ENCODE results near the gene BRAF.

Gene BRAF

GRCh38 chr7:140754506-140754905 is 170.2 kb downstream of the BRAF start:
- Histone ChIP-seq H3K27me3 (ENCODE audit: low read length) (no peaks in the 10 kb centered on the region), H2AFZ (ENCODE audit: low read depth, low read length, severe bottlenecking) (no peak overlapping the region), H3K4me3 (ENCODE audit: insufficient read depth, low read length, poor library complexity, severe bottlenecking) (no peak overlapping the region), H3K9me2 (replicated peaks; ENCODE audit: insufficient read depth, low read length) (no peaks in the 10 kb centered on the region), H3K4me2 (ENCODE audit: low read depth, low read length, poor library complexity, severe bottlenecking) (no peak overlapping the region), H3K9me3 (ENCODE audit: insufficient read depth, low read length) (no peaks in the 10 kb centered on the region), H4K20me1 (ENCODE audit: low read depth, low read length) (no peaks in the 10 kb centered on the region), H3K9ac (ENCODE audit: low read length) (no peak overlapping the region), H3K27ac (ENCODE audit: low read depth, low read length) (no peak overlapping the region), H3K79me2 (ENCODE audit: insufficient read depth, low read length) (no peaks in the 10 kb centered on the region), H3F3A (ENCODE audit: insufficient read depth) (no peaks in the 10 kb centered on the region), H3K36me3 (ENCODE audit: low read length) (no peaks in the 10 kb centered on the region; the same call in 1 of the 2 replicates)
- TF ChIP-seq CTCF (IDR thresholded peaks at IDR 0.05; ENCODE audit: insufficient read depth, low read length, poor library complexity, severe bottlenecking) (no peak), EZH2phosphoT487 (conservative IDR thresholded peaks at IDR 0.05; ENCODE audit: low read length) (no peak)

GRCh38 chr7:140752533-140752932 is 172.2 kb downstream of the BRAF start:
- H3K27me3 ChIP-seq (ENCODE audit: low read length): no peaks in the 10 kb centered on the region
- H3K4me3 ChIP-seq (ENCODE audit: insufficient read depth, low read length, poor library complexity, severe bottlenecking): no peak overlapping the region
- H3K9me2 ChIP-seq (replicated peaks; ENCODE audit: insufficient read depth, low read length): no peaks in the 10 kb centered on the region
- no peaks in the 10 kb centered on the region for H4K20me1 ChIP-seq (ENCODE audit: low read depth, low read length)
- H3K27ac ChIP-seq (ENCODE audit: low read depth, low read length): no peak overlapping the region
- no peak overlapping the region for H2AFZ ChIP-seq (ENCODE audit: low read depth, low read length, severe bottlenecking)
- H3F3A ChIP-seq (ENCODE audit: insufficient read depth): no peaks in the 10 kb centered on the region
- no peak overlapping the region for H3K9ac ChIP-seq (ENCODE audit: low read length)
- H3K79me2 ChIP-seq (ENCODE audit: insufficient read depth, low read length): no peaks in the 10 kb centered on the region
- no peak overlapping the region for H3K4me2 ChIP-seq (ENCODE audit: low read depth, low read length, poor library complexity, severe bottlenecking)
- H3K9me3 ChIP-seq (ENCODE audit: insufficient read depth, low read length): no peaks in the 10 kb centered on the region
- no peaks in the 10 kb centered on the region; the same call in 1 of the 2 replicates for H3K36me3 ChIP-seq (ENCODE audit: low read length)
- TF ChIP-seq CTCF (IDR thresholded peaks at IDR 0.05; ENCODE audit: insufficient read depth, low read length, poor library complexity, severe bottlenecking) (no peak), EZH2phosphoT487 (conservative IDR thresholded peaks at IDR 0.05; ENCODE audit: low read length) (no peak)

- Histone ChIP-seq H3K9me3 (ENCODE audit: insufficient read depth, low read length) (no peaks in the 10 kb centered on the region), H3K36me3 (ENCODE audit: low read length) (no peaks in the 10 kb centered on the region), H3K79me2 (ENCODE audit: insufficient read depth, low read length) (no peaks in the 10 kb centered on the region), H3K4me3 (ENCODE audit: insufficient read depth, low read length, poor library complexity, severe bottlenecking) (no peak overlapping the region), H3K27me3 (ENCODE audit: low read length) (no peaks in the 10 kb centered on the region), H3K9ac (ENCODE audit: low read length) (no peak overlapping the region), H3K27ac (ENCODE audit: low read depth, low read length) (no peak overlapping the region), H3F3A (ENCODE audit: insufficient read depth) (no peaks in the 10 kb centered on the region), H2AFZ (ENCODE audit: low read depth, low read length, severe bottlenecking) (no peak overlapping the region), H3K4me2 (ENCODE audit: low read depth, low read length, poor library complexity, severe bottlenecking) (no peak overlapping the region), H4K20me1 (ENCODE audit: low read depth, low read length) (no peaks in the 10 kb centered on the region), H3K9me2 (replicated peaks; ENCODE audit: insufficient read depth, low read length) (no peaks in the 10 kb centered on the region)
- TF ChIP-seq EZH2phosphoT487 (conservative IDR thresholded peaks at IDR 0.05; ENCODE audit: low read length) (no peak), CTCF (IDR thresholded peaks at IDR 0.05; ENCODE audit: insufficient read depth, low read length, poor library complexity, severe bottlenecking) (no peak)
These were observed 178.0 kb downstream of the BRAF start for GRCh38 chr7:140746751-140747150.

All from SU-DHL-6 (cell line).